ENCODE results near the gene GAK.
A peak's percentile ranks its signal among the peaks of the same experiment; 100 is the strongest.

GAK gene

DNA sequence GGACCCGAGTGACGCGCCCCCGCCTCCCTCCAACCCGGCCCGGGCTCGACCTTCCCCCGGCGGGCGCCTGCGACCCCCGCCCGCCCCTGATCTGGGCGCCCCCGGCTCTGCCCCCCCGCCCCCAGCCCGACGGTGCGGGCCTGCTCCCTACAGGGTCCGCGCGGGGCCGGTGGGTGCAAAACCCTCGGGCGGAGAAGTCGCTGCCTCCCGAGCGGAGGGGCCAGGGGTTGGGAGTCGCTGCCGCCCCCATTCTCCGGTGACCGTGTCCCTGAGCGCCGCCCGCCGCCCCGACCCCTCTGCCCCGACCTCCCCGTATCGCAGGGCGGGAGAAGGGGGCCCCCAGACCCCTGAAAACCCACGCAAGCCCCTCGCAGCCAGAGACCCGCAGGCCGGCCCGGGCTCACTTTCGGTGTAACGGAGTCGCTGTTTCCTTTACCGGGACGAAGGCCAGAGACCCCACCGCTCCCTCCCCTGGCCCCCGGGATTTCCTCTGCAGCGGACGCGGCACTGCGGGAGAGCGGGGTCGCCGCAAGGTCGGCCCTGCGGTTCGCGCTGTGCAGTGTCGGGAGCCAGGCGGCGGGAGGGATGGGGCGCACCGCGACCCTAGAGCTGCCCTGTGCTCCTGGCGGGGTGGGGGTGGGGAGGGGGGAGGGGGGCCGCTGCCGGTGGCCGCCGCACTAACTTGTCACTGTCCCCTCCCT, 105.5 kb downstream of the GAK start:
- DNase-seq: peak; percentile 69

DNA sequence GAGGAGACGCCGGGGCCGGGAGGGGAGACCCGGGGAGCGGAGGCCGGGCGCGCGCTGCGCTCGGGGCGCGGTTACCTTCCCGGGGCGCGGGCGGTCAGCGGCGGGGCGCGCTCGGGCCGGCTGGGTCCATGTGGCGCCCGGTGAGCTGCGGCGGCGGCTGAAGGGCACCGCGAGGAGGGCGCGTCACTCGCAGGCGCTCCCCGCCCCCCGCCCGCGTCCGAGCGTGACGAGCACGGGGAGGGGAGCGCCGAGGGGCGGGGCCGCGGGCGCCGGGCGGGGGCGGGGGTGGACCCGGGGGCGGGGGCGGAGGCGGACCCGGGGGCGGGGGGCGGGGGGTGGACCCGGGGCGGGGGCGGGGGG, 106.2 kb downstream of the GAK start, which contains the start of gene CPLX1:
CPLX1 (minus strand) TSS at position 159 of the 360 bp plus-strand sequence. CDS start 1,607 bp downstream, outside the sequence.
- no peak for DNase-seq

DNA sequence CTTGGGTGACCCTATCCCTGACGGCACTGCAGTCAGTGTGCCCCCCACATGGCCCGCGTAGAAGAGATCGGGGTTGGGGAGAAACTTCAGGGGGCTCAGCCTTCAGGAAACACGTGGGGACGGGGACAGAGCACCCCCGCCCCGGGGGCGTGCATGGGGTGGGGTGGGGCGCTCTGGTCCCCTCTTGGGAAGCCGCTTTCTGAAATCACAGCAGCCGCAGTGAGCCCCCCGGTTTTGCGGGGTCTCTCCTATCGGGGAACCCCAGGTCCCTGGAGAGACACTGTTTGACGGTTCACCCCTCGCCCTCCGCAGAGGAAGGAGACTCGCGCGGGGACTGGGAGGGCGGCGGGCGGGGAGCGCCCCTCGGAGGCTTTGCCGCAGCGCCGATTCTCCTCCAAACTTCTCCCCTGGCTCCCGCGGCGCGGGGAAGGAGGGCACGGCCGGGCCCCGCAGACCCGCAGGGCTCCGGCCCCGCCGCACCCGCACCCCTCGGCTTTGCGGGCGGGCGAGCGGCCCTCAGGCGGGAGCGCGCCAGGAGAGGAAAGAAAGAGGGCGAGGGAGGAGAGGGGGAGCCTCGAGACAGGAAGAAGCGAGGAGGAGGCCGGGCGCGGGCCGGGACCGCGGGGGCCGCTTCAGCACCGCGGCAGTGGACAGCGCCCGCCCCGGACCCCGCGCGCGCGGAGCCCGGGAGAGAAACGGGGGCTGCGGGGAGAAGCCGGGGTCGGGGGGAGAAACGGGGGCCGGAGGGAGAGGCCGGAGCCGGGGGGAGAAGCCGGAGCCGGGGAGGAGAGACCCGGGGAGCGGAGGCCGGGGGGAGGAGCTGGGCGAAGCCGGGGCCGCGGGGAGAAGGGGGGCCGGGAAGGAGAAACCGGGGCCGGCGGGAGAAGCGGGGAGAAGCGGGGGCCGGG, 106.8 kb downstream of the GAK start:
- DNase-seq: peak; percentile 32

DNA sequence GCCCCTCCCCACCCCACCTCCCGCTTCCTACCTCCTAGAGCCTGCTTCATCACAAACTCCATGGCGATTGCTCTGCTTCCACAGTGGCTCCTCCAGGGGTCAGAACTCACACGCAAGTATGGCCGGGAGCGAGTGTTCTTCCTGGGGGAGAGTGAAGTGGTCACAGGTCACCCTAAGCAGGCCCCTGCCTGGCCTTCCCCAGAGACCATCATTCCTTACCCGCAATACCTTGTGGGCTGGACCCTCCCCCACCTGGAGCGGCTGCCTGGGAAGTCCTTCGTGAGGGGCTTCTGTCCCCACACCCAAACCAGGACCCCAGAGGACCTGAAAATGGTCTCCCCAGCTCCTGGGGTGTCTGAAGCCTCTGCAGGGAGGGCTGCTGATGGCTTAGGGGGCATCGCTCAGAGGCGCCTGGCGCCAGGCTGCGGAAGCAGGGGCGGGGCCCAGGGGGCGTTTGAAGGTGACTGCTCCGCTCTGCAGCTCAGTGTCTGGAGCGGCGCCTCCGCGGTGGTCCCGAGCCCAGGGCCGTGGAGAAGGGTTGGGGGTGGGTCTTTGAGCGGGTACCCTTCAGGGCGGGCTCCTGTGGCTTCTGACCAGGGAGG, 107.6 kb downstream of the GAK start:
- peak; percentile 56 for DNase-seq

DNA sequence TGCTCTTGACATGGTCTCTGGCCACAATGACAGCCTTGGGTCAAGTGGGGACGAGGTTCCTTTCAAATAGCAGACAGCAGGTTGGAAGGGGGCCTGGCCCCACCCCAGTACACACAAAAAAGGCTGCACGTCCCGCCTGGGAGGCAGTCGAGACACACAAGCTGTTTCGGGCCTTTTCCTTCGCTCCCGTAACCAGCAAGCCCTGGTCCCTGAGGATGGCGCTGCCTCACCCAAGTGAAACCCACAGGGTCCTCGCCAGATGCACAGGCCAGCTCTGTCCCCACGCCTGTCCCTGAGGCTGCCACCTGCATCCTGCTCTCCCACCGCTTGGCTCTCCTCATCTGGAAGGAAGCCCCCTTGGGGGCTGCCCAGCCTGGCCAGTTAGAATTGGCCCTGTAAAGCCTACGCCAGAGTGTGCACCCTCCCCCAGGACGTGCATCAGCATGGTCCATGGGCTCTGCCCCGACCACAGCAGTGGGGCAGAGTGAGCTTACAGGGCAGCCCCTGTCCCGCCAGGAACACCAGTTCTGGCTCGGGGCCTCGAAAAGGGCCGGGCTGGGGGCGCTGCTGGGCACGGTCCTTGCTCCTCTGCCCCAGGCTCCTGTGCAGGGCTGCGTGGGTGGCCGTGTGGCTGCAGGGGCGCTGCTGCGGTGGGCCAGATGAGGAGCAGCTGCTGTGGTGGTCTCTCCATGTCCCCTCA, 108.2 kb downstream of the GAK start:
- peak; percentile 56 for DNase-seq

DNA sequence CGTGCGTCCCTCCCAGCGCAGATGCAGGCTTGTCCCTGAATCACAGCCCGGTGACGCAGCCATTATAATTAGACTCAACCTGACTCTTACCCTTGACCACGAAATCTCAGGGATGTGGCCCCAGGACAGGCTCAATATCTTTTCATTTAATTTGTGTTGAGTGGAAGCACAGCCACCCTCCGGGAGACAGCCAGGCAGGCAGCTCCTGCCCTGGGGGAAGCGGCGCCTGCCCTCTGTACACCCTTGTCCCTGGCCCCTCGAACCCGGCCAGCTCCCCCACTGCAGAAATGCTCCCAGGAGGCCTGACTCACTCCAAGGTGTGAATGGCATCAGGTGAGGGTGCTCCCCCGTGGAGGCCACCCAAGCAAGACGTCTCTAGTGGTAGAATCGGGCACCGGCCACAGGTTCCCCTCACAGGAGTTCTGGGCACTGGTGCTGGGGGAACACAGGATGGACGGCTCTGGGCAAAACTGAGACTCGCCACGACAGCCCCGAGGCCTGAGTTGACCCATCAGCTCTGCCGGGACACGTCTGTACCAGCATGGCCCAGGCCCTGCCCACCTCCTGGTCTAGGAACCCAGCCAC, 108.8 kb downstream of the GAK start:
- DNase-seq: peak; percentile 38

DNA sequence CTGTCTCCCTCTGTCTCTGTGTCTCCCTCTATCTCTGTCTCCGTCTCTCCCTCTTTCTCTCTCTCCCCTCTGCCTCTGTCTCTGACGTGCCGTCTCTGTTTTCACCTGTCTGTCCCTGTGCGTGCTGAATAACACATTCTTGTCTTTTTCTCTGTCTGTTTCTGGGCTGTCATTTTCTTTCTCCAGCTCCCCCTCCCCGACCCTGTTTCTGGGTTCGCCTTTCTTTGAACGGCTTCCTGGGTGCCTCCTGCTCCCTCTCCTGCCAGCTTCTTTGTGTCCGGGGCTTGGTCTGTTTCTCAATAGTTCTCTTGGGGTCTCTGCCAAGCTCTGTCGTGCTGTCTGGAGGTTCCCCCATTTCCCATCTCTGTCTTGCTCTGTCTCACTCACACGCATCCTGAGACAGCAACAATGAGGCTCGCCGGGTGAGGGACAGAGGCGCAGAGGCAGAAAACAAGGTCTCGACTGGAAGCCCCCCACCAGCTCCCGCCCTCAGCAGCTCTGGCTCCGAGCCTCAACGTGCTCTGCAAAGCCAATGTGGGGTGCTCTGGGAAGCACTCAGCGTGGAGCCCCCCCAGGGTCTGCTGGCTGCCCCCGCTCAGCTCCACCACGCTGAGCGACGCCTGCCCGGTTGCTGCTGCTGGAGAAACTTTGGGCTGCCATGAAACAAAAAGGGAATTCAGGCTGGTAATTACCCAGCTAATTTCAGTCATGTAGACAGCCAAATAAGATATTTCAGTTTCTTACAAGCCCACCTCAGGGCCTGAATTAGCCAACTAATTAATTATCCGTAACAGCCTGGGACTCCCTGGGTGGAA, 109.5 kb downstream of the GAK start:
- DNase-seq: no peak

DNA sequence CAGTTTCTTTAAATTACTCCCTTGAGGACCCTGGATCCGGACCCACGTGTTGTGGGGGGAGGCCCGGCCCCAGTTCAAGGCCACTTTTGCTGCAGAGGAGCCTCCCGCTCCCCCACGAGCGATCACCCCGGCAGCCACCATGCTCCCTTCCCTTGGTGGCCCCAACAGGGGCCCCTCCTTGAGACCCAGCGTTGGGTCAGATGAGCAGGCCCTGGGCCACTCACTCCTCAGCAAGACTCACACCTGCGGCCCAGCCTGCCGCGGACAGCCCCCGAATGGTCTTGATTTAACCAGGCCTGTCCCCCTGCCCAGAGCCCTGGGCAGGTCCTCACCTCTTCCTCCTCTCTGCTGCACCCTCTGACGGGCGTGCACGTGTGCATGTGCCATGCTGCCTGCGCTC, 110.5 kb downstream of the GAK start:
- no peak for DNase-seq

DNA sequence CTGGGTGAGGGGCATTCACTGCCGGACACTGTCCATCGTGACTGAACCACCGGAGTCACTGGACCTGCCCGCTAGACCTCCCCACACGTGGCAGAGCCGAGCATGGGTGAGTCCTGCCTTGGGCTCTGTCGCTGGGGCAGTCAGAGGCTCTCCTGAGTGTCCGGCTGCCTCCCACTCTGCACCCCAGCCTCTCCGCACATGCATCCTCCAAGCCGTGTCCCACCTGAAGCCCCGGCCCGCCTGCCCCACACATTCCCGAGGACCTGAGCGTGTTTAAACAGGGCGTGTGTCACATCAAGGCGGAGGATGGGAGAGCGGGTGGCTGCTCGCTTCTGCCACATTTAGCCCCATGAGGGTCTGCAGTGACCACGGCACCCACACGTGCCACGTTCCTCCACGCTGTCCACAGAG, 110.9 kb downstream of the GAK start:
- no peak for DNase-seq

DNA sequence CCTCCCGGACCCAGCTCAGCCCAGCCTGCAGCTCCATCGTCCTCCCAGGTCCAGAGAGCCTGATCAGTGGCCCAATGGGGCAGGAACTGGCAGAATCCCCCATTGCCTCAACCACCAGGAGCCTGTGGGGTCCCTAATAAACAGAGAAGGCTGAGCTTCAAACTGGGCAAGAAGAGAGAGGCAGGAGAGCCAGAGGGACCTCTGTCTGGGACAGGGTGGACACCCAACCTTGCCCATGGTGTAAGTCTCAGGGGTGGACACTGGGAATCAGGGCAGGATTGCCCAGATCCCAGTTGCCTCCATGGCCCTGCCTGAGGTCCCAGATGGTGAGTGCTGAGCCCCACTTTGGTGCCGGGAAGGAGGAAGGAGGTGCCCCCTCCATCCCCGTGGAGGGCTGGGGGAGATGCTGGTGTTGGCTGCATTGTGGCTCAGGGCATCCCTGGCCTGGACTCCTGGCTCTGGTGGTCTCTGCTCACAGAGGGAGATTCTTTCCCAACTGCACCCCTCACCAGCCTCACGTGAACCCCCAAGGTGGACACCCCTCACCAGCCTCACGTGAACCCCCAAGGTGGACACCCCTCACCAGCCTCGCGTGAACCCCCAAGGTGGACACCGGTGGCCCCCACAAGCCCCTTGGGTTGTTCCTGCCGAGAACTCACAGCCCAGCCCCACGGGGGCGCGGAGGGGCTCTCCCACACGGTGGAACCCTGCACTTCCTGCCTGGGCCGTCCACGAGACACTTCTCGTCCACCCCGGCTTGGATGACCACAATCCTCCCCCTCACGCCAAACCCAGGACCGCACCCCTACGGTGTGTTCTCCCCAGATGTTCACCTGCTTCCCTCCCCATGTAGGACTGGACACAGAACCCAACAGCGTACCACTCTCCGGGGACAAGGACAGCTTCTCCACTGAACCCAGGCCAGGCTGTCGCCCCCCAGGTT, 111.6 kb downstream of the GAK start:
- DNase-seq: no peak

DNA sequence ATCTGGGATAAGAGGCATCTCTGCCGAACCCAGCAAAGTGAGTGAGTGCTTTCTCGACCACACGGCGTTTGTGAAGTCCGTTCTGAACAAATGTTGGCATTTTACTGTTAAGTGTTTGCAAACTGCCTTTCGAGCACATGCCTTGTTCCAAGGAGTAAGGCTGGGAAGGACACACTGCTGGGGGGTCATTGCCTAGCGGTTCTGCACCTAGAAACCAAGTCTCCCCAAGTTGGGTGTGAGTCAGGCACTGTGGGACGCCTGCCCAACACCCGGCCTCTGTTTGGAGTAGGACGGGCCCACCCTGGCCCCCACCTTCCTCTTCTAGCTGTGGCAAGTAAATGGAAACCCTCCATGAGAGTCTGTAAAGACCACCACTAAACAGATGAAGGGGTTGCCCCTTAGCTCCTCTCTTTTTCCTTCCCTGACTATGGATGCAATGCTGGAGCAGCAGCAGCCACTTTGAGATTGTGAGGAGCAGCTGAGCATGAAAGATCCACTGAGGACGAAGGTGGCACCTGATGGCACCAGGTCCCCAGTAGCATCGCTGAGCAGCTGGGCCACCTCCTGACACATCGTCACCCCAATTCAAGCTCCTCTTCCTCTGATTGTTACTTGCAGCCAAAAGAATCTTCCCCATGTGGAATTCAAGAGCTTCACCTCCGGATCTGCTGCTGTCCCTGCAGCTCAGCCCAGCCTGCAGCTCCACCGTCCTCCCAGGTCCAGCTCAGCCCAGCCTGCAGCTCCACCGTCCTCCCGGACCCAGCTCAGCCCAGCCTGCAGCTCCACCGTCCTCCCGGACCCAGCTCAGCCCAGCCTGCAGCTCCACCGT, 112.5 kb downstream of the GAK start:
- DNase-seq: no peak

DNA sequence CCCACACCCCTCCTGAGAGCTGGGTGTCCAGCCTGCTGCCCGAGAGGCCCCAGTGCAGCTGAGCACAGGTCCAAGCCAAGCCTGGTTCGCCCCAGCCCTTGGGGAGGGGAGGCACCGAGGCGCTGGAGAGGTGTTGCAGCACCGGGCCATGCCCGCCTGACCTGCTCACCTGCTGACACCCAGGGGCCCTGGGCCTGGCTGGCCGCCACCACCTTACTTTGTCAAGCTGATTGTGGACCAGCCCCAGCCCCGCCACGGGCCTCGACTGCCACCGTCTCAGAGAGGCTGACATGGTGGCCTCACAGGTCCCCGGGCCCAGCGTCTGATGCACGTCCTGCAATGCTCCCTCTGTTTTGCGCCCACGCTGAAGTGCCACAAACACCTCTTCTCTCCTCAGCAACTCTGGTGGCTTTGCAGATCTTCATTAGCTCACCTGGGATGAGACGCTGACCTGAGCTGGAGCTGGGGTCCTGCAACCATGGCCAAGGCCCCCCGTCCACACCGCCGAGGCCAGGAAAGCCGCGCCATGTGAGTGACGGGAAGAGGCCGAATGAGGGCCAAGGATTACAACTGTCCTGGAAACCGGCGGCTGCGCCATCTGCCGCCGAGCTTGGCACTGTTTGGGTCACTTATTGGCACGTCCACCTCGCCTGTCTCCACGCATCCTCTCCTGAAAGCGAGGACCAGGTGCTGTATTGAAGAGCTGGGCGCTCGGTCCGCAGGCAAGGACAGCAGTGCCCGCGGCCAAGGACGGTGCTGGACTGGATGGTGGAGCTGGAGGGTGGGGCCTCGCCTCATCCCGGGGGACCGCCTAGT, 113.8 kb downstream of the GAK start:
- DNase-seq: no peak

DNA sequence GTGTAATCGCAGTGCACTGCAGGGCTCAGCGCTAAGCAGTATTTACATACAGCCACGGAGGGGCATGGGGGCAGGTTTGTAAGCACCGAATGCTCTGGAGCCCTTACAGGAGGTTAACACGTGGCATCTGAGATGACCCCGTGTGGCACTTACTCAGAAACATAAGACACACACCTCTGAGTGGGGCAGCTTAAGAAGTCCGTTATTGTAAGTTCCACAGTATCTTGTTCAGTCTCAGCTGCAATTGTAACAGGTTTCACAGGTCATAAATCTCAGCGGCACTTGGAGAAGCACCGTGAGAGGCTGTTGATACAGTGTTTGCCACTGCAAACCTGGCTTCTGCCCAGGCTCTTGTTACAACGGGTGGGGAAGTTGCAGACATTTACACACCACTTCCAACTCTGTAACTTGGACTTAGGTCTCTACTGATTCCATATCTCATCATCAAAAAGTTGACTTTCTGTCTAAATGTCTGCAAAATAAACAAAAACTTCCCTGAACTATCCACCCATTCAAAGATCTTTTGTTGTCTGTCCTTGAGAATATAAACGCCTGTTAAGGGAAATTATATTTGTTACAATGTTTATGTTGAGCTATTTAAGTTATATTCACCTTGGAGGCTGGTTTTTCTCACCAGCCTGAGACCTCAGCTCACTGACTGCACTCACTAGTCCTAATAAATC, 116.5 kb downstream of the GAK start:
- no peak for DNase-seq

DNA sequence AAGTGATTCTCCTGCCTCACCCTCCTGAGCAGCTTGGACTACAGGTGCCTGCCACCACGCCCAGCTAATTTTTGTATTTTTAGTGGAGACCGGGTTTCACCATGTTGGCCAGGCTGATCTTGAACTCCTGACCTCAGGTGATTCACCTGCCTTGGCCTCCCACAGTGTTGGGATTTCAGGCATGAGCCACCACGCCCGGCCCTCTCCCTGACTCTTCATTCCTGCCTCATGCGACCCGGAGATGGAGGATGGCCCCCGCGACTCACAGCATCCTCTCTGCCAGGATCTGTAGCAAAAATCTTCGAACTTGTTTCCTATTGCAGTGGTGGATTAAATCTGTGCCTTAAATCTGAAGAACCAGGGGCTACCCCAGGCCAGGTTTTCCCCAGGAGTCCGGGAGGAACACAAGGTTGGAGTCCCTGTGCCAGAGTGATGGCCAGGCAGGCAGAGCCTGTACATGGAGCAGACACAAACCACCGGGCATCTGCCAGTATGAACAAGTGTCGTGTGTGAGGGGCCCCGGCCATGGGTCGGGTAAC, 117.7 kb downstream of the GAK start:
- DNase-seq: no peak

DNA sequence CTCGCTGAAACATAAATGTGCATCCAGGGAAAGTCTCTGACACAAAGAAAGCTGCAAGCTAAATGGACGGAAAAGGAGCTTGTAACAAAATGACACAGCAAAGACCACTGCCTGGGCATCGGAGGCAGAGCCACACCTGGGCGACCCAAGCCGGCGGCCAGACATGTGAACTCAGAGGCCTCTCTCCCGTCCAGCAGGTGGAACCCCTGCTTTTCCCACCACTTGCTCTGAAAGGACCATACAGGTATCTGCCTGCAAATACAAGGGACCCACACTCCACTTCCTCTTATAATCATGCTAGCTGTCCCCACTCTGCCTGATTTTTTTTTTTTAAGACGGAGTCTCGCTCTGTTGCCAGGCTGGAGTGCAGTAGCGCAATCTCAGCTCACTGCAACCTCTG, 118.2 kb downstream of the GAK start:
- DNase-seq: no peak

DNA sequence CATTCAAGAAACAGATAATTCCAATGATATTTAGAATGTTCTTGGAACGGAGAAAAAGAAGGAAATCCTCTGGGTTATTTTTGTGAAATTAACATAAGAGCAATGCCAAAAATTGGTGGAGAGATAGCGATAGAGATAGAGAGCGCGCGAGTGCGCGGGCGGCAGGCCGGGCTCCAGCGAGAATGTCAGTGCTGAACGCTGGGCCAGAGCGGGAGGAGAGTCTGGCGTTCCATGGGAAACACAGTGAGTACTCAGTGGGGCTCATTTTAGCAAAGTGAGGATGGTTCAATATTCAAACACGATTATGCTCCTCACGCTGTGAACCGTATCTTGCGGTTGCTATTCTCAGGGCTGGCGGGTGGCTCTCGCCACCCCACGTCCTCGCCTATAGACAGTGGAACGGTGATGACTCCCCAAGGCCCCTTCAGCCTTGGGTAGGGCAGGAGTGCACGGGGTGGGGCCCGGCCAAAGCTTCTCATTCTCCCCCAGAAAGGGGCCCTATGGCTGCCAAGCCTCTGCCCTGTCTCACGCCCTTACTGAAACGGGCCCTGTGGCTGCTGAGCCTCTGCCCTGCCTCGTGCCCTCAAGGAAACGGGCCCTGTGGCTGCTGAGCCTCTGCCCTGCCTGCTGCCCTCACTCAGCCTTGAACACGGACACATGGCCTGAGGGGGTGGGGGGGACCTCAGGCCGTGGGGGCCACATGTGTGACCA, 123.1 kb downstream of the GAK start:
- DNase-seq: no peak

DNA sequence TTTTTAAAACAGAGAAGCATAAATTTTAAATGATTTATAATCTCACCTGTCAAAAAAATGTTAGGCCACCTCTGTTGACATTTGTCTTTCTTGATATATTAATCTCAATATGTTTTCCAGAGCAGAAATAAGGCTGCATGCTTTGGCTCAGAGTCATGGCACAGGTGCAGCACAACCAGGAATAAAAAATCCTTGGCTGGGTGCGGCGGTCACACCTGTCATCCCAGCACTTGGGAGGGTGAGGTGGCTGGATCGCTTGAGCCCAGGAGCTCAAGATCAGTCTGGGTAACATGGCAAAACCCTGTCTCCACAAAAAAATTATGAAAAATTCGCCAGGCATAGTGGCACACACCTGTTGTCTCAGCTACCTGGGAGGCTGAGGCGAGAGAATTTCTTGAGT, 124.3 kb downstream of the GAK start:
- DNase-seq: no peak

All from retina (tissue), 1 donor.